ENCODE measurements around the gene WDTC1. TPM values are rescaled to one million over a fixed set of nuclear protein-coding genes. Genes with fewer than 3 reads are reported as not detected.

WDTC1 gene
- total and polyA plus RNA-seq, 2 experiments from 2014 or later = 3.8 to 14.0 TPM

DNA sequence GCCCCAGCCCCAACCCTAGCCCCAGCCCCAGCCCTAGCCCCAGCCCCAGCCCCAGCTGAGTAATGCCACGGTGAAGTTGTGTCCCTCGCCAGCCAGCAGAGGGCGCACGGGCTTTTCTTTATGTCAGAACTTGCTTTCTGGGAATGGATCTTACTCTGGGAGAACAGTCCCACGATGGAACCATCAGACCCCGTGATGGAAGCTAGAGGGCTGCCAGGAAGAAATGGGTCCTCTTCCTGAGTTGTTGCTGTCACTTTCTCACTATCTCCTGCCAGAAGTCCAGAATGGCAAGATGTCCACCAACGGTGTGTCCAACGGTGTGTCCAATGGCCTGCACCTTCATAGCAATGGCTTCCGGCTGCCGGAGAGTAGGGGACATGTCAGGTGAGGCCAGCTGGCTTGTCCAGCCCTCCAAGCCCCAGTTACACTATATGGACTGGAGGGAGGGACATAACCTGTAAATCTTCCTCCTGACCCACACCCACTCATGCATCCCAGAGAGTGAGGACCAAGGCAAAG, 62.4 kb downstream of the WDTC1 start:
- Histone ChIP-seq H2AFZ (no peak overlapping the region), H3K79me2 (replicated peaks; ENCODE audit: insufficient read depth) (no peaks in the 10 kb centered on the region), H3K4me3 (no peak overlapping the region), H3K27me3 (ENCODE audit: insufficient read depth) (no peaks in the 10 kb centered on the region), H3K9me2 (ENCODE audit: insufficient read depth) (no peaks in the 10 kb centered on the region), H3F3A (replicated peaks; ENCODE audit: low read depth) (no peaks in the 10 kb centered on the region), H3K4me1 (ENCODE audit: insufficient read depth) (peaks cover 9% of the 10 kb centered on the region), H3K36me3 (ENCODE audit: insufficient read depth) (no peaks in the 10 kb centered on the region), H3K4me2 (no peak overlapping the region), H4K20me1 (replicated peaks; ENCODE audit: insufficient read depth) (no peaks in the 10 kb centered on the region), H3K27ac (ENCODE audit: low read depth) (no peak overlapping the region)
- H3K4me1 Mint-ChIP-seq = peaks cover 22% of the 10 kb centered on the region
- peaks cover 4% of the 10 kb centered on the region for H3K27me3 Mint-ChIP-seq (ENCODE audit: insufficient read depth, low read depth, poor library complexity)
- no peaks in the 10 kb centered on the region for H3K9me3 Mint-ChIP-seq
- ATAC-seq (peak; percentile 69), DNase-seq (ENCODE audit: low spot score) (peak; percentile 88)
- TF ChIP-seq EZH2phosphoT487 (IDR thresholded peaks at IDR 0.05; ENCODE audit: unreplicated experiment) = no peak
- TF ChIP-seq, protein P1, sequence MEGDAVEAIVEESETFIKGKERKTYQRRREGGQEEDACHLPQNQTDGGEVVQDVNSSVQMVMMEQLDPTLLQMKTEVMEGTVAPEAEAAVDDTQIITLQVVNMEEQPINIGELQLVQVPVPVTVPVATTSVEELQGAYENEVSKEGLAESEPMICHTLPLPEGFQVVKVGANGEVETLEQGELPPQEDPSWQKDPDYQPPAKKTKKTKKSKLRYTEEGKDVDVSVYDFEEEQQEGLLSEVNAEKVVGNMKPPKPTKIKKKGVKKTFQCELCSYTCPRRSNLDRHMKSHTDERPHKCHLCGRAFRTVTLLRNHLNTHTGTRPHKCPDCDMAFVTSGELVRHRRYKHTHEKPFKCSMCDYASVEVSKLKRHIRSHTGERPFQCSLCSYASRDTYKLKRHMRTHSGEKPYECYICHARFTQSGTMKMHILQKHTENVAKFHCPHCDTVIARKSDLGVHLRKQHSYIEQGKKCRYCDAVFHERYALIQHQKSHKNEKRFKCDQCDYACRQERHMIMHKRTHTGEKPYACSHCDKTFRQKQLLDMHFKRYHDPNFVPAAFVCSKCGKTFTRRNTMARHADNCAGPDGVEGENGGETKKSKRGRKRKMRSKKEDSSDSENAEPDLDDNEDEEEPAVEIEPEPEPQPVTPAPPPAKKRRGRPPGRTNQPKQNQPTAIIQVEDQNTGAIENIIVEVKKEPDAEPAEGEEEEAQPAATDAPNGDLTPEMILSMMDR (conservative IDR thresholded peaks at IDR 0.05; ENCODE audit: low read depth in 2 of 2) = peak; percentile 65 to 85
- TF ChIP-seq, protein P2, sequence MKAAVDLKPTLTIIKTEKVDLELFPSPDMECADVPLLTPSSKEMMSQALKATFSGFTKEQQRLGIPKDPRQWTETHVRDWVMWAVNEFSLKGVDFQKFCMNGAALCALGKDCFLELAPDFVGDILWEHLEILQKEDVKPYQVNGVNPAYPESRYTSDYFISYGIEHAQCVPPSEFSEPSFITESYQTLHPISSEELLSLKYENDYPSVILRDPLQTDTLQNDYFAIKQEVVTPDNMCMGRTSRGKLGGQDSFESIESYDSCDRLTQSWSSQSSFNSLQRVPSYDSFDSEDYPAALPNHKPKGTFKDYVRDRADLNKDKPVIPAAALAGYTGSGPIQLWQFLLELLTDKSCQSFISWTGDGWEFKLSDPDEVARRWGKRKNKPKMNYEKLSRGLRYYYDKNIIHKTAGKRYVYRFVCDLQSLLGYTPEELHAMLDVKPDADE (IDR thresholded peaks at IDR 0.05) = no peak
- no peak for TF ChIP-seq CREB1 (CRISPR knock-in tag; IDR thresholded peaks at IDR 0.05; ENCODE audit: low read depth)
- TF ChIP-seq ZNF114 (CRISPR knock-in tag; IDR thresholded peaks at IDR 0.05) = no peak
- no peak for TF ChIP-seq ZNF331 (CRISPR knock-in tag; IDR thresholded peaks at IDR 0.05; ENCODE audit: low read depth)
- no peak for TF ChIP-seq JUNB (IDR thresholded peaks at IDR 0.05; ENCODE audit: unreplicated experiment)
- TF ChIP-seq, protein P3, sequence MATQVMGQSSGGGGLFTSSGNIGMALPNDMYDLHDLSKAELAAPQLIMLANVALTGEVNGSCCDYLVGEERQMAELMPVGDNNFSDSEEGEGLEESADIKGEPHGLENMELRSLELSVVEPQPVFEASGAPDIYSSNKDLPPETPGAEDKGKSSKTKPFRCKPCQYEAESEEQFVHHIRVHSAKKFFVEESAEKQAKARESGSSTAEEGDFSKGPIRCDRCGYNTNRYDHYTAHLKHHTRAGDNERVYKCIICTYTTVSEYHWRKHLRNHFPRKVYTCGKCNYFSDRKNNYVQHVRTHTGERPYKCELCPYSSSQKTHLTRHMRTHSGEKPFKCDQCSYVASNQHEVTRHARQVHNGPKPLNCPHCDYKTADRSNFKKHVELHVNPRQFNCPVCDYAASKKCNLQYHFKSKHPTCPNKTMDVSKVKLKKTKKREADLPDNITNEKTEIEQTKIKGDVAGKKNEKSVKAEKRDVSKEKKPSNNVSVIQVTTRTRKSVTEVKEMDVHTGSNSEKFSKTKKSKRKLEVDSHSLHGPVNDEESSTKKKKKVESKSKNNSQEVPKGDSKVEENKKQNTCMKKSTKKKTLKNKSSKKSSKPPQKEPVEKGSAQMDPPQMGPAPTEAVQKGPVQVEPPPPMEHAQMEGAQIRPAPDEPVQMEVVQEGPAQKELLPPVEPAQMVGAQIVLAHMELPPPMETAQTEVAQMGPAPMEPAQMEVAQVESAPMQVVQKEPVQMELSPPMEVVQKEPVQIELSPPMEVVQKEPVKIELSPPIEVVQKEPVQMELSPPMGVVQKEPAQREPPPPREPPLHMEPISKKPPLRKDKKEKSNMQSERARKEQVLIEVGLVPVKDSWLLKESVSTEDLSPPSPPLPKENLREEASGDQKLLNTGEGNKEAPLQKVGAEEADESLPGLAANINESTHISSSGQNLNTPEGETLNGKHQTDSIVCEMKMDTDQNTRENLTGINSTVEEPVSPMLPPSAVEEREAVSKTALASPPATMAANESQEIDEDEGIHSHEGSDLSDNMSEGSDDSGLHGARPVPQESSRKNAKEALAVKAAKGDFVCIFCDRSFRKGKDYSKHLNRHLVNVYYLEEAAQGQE (IDR thresholded peaks at IDR 0.05; ENCODE audit: unreplicated experiment) = no peak
- H3K36me3 Mint-ChIP-seq (ENCODE audit: low read depth) = no peaks in the 10 kb centered on the region; the same call in 2 of the 3 replicates
- no peak overlapping the region for H3K4me3 Mint-ChIP-seq
- H3K27ac Mint-ChIP-seq = no peak overlapping the region

DNA sequence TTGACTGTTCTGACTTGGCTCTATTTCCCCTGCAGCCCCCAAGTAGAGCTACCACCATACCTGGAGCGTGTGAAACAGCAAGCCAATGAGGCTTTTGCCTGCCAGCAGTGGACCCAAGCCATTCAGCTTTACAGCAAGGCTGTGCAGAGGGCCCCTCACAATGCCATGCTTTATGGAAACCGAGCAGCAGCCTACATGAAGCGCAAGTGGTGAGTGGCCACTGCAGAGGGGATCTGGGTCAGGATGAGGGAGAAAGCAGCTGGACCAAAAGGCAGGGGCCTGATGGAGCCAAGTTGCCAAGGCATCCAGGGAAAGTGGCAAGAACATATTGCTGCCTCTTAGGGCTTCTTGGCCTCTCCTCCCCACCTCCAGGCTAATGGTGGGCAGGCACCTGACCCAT, 63.5 kb downstream of the WDTC1 start:
- peaks cover 10% of the 10 kb centered on the region for H3K4me1 ChIP-seq (ENCODE audit: insufficient read depth)
- no peaks in the 10 kb centered on the region for H3K9me2 ChIP-seq (ENCODE audit: insufficient read depth)
- Mint-ChIP-seq H3K36me3 (ENCODE audit: low read depth) (no peaks in the 10 kb centered on the region; the same call in 2 of the 3 replicates), H3K9me3 (no peaks in the 10 kb centered on the region), H3K27me3 (ENCODE audit: insufficient read depth, low read depth, poor library complexity) (peaks cover 4% of the 10 kb centered on the region), H3K4me1 (peaks cover 27% of the 10 kb centered on the region), H3K27ac (no peak overlapping the region), H3K4me3 (no peak overlapping the region)
- no peaks in the 10 kb centered on the region for H3K27me3 ChIP-seq (ENCODE audit: insufficient read depth)
- no peak for ATAC-seq
- H3K36me3 ChIP-seq (ENCODE audit: insufficient read depth) = no peaks in the 10 kb centered on the region
- H3K79me2 ChIP-seq (replicated peaks; ENCODE audit: insufficient read depth) = no peaks in the 10 kb centered on the region
- no peaks in the 10 kb centered on the region for H3F3A ChIP-seq (replicated peaks; ENCODE audit: low read depth)
- no peak overlapping the region for H3K4me2 ChIP-seq
- no peaks in the 10 kb centered on the region for H4K20me1 ChIP-seq (replicated peaks; ENCODE audit: insufficient read depth)
- H3K4me3 ChIP-seq = no peak overlapping the region
- H2AFZ ChIP-seq = no peak overlapping the region
- no peak overlapping the region for H3K27ac ChIP-seq (ENCODE audit: low read depth)
- DNase-seq (ENCODE audit: low spot score) = no peak
- TF ChIP-seq, protein P1 (conservative IDR thresholded peaks at IDR 0.05; ENCODE audit: low read depth in 2 of 2) = no peak
- TF ChIP-seq EZH2 (IDR thresholded peaks at IDR 0.05; ENCODE audit: low read depth, unreplicated experiment) = no peak
- TF ChIP-seq CREB1 (CRISPR knock-in tag; IDR thresholded peaks at IDR 0.05; ENCODE audit: low read depth) = no peak
- TF ChIP-seq EZH2phosphoT487 (IDR thresholded peaks at IDR 0.05; ENCODE audit: unreplicated experiment) = no peak
- TF ChIP-seq, protein P3 (IDR thresholded peaks at IDR 0.05; ENCODE audit: unreplicated experiment) = no peak
- no peak for TF ChIP-seq ZNF331 (CRISPR knock-in tag; IDR thresholded peaks at IDR 0.05; ENCODE audit: low read depth)
- TF ChIP-seq ZNF114 (CRISPR knock-in tag; IDR thresholded peaks at IDR 0.05) = no peak
- TF ChIP-seq STAT1 (IDR thresholded peaks at IDR 0.05; ENCODE audit: unreplicated experiment) = no peak
- TF ChIP-seq NANOG (IDR thresholded peaks at IDR 0.05; ENCODE audit: borderline replicate concordance) = no peak

Data from GM23338 (cell line).